A549 (cell line): ENCODE data around the gene SLC22A2.

Source experiments
- CBX2 ChIP-seq: fragments of 200-600 bp; sonication (generic); IDR thresholded peaks from 2 replicates; pipeline ENCODE4 v1.6.1; 2016; ENCODE audit warnings: low read depth, mild to moderate bottlenecking, borderline replicate concordance
- CBX8 ChIP-seq: fragments of 200-600 bp; sonication (generic); IDR thresholded peaks from 2 replicates; pipeline ENCODE4 v1.6.1; 2016
- CHD2 ChIP-seq: fragments of 150-350 bp; IDR thresholded peaks from 2 replicates; pipeline ENCODE4 v1.6.1; 2014; ENCODE audit warnings: low read length; ENCODE audit not compliant: partially characterized antibody
- CTCF ChIP-seq: fragments of >200 bp; sonication (Bioruptor Twin); formaldehyde crosslinking; IDR thresholded peaks from 3 replicates; pipeline ENCODE4 v1.5.1; 2016
- EP300 ChIP-seq, 2 experiments: fragments of >200 bp; sonication (Bioruptor Twin); formaldehyde crosslinking; IDR thresholded peaks; 2 replicates in 1 of 2; 3 replicates in 1 of 2; pipeline ENCODE4 v1.6.1; 2016 to 2017
- KDM1A ChIP-seq: fragments of 200-600 bp; sonication (generic); IDR thresholded peaks from 2 replicates; pipeline ENCODE4 v1.6.1; 2016; ENCODE audit warnings: low read depth, mild to moderate bottlenecking
- NR3C1 ChIP-seq: fragments of >200 bp; sonication (Bioruptor Twin); formaldehyde crosslinking; IDR thresholded peaks from 3 replicates; pipeline ENCODE4 v1.6.1; 2017
- POLR2A ChIP-seq: IDR thresholded peaks from 2 replicates; pipeline ENCODE4 v1.6.1; 2012; ENCODE audit warnings: mild to moderate bottlenecking, low read length
- RARB ChIP-seq: fragments of 250-450 bp; sonication (Bioruptor Pico); IDR thresholded peaks from 2 replicates; pipeline ENCODE4 v1.8.0; 2021; ENCODE audit warnings: mild to moderate bottlenecking, moderate library complexity
- RCOR1 ChIP-seq: fragments of 150-350 bp; IDR thresholded peaks from 2 replicates; pipeline ENCODE4 v1.6.1; 2014; ENCODE audit warnings: antibody characterized with exemption, low read length, low read depth
- REST ChIP-seq: fragments of 200-600 bp; sonication (generic); IDR thresholded peaks from 2 replicates; pipeline ENCODE4 v1.6.1; 2016; ENCODE audit warnings: antibody characterized with exemption, mild to moderate bottlenecking, moderate library complexity

GRCh38 chr6:160248538-160248937, 10.1 kb downstream of the SLC22A2 start:
- TF ChIP-seq REST (no peak), CHD2 (no peak), CBX8 (no peak), KDM1A (no peak), POLR2A (no peak), CTCF (no peak), NR3C1 (no peak), RARB (CRISPR knock-in tag) (no peak), CBX2 (no peak), EP300 (IDR thresholded peaks at IDR 0.05) (peak in 1 of 2 experiments; percentile 44; a peak in 1 of 5 replicates), RCOR1 (no peak)
